HG03135 (cell line): ENCODE measurements around the gene ODAD3.
"Not testable (repeated sequence)": the region's sequence is repeated elsewhere in the genome, so short reads cannot be mapped to it uniquely, and the experiment has no call there.

Experiments
- ATAC-seq: cut with Tn5 transposase; IDR thresholded peaks from one replicate; pipeline ENCODE4 v1.9.1; 2021; ENCODE audit warnings: mild to moderate bottlenecking, moderate library complexity; ENCODE audit not compliant: unreplicated experiment

Gene ODAD3

GRCh38 chr19:11461453-11461852 is 26.5 kb upstream of the ODAD3 start:
- ATAC-seq, result no peak

GRCh38 chr19:11460207-11460606 is 25.3 kb upstream of the ODAD3 start:
- ATAC-seq, result no peak

- ATAC-seq, result not testable (repeated sequence)
These were observed 24.0 kb upstream of the ODAD3 start for GRCh38 chr19:11458912-11459311.

- no peak for ATAC-seq
These were observed 23.4 kb upstream of the ODAD3 start for GRCh38 chr19:11458236-11458900.

- ATAC-seq, result no peak
These were observed 22.9 kb upstream of the ODAD3 start for GRCh38 chr19:11457831-11458230.

- no peak for ATAC-seq
These were observed 22.2 kb upstream of the ODAD3 start for GRCh38 chr19:11457115-11457514.

- ATAC-seq, result no peak
These were observed 21.7 kb upstream of the ODAD3 start for GRCh38 chr19:11456659-11457058.

GRCh38 chr19:11455233-11455554 is 20.3 kb upstream of the ODAD3 start:
- not testable (repeated sequence) for ATAC-seq

GRCh38 chr19:11453468-11454341 is 18.8 kb upstream of the ODAD3 start:
- ATAC-seq, result no peak

GRCh38 chr19:11452620-11453310 is 17.8 kb upstream of the ODAD3 start:
- no peak for ATAC-seq

- no peak for ATAC-seq
These were observed 17.1 kb upstream of the ODAD3 start for GRCh38 chr19:11451871-11452619.

GRCh38 chr19:11451327-11451870 is 16.5 kb upstream of the ODAD3 start:
- ATAC-seq, result no peak

GRCh38 chr19:11450570-11451326 is 15.8 kb upstream of the ODAD3 start:
- no peak for ATAC-seq

- no peak for ATAC-seq
These were observed 14.1 kb upstream of the ODAD3 start for GRCh38 chr19:11448923-11449554.

- ATAC-seq, result no peak
These were observed 13.5 kb upstream of the ODAD3 start for GRCh38 chr19:11448410-11448809.

- ATAC-seq, result no peak
These were observed 12.7 kb upstream of the ODAD3 start for GRCh38 chr19:11447347-11448262.

- no peak for ATAC-seq
These were observed 11.9 kb upstream of the ODAD3 start for GRCh38 chr19:11446652-11447301.

- no peak for ATAC-seq
These were observed 11.3 kb upstream of the ODAD3 start for GRCh38 chr19:11446271-11446651.
